MM.1S (cell line): Measurements from ENCODE around the gene DSC1.

ENCODE experiments used
- DNase-seq: peaks from one replicate; pipeline ENCODE4 v3.0.0-alpha.2; 2015
- H2AFZ ChIP-seq: fragments of 300-600 bp; sonication (generic); 2 replicates; pipeline ENCODE4 v1.6.0; 2016; ENCODE audit warnings: antibody characterized with exemption, low read length
- H3F3A ChIP-seq: fragments of 300-600 bp; sonication (generic); 2 replicates; pipeline ENCODE4 v1.6.1; 2016; ENCODE audit warnings: mild to moderate bottlenecking, antibody characterized with exemption, low read length, moderate library complexity, mixed read lengths; ENCODE audit not compliant: insufficient read depth
- H3K27ac ChIP-seq: fragments of 300-600 bp; sonication (generic); 2 replicates; pipeline ENCODE4 v1.5.1; 2016; ENCODE audit warnings: mild to moderate bottlenecking, low read length
- H3K27me3 ChIP-seq: fragments of 300-600 bp; sonication (generic); replicated peaks from 2 replicates; pipeline ENCODE4 v1.6.0; 2016; ENCODE audit warnings: low read length; ENCODE audit not compliant: insufficient read depth
- H3K36me3 ChIP-seq: fragments of 300-600 bp; sonication (generic); replicated peaks from 2 replicates; pipeline ENCODE4 v1.6.1; 2016; ENCODE audit warnings: mild to moderate bottlenecking, low read length, mixed read lengths; ENCODE audit not compliant: insufficient read depth
- H3K4me1 ChIP-seq: fragments of 300-600 bp; sonication (generic); 2 replicates; pipeline ENCODE4 v1.6.1; 2016; ENCODE audit warnings: low read length, mixed read lengths
- H3K4me2 ChIP-seq: fragments of 300-600 bp; sonication (generic); 2 replicates; pipeline ENCODE4 v1.6.0; 2016; ENCODE audit warnings: low read depth, low read length
- H3K4me3 ChIP-seq: fragments of 300-600 bp; sonication (generic); 2 replicates; pipeline ENCODE4 v1.5.1; 2016; ENCODE audit warnings: low read length, mixed read lengths
- H3K79me2 ChIP-seq: fragments of 300-600 bp; sonication (generic); 2 replicates; pipeline ENCODE4 v1.6.1; 2016; ENCODE audit warnings: mixed run types, low read length, mixed read lengths
- H3K9ac ChIP-seq: fragments of 300-600 bp; sonication (generic); 2 replicates; pipeline ENCODE4 v1.6.1; 2016; ENCODE audit warnings: low read length, mixed read lengths
- H3K9me2 ChIP-seq: fragments of 300-600 bp; sonication (generic); replicated peaks from 2 replicates; pipeline ENCODE4 v1.6.1; 2016; ENCODE audit warnings: mild to moderate bottlenecking, low read length, mixed read lengths; ENCODE audit not compliant: insufficient read depth
- H3K9me3 ChIP-seq: fragments of 300-600 bp; sonication (generic); replicated peaks from 2 replicates; pipeline ENCODE4 v1.6.1; 2016; ENCODE audit warnings: mild to moderate bottlenecking, low read length, mixed read lengths; ENCODE audit not compliant: insufficient read depth
- H4K20me1 ChIP-seq: fragments of 300-600 bp; sonication (generic); 2 replicates; pipeline ENCODE4 v1.6.1; 2016; ENCODE audit warnings: mild to moderate bottlenecking, low read length, moderate library complexity, mixed read lengths; ENCODE audit not compliant: insufficient read depth
- CTCF ChIP-seq: fragments of 300-600 bp; sonication (generic); IDR thresholded peaks from 2 replicates; pipeline ENCODE4 v1.5.1; 2016; ENCODE audit warnings: antibody characterized with exemption, low read length, mixed read lengths
- EZH2 ChIP-seq: fragments of 300-600 bp; sonication (generic); optimal IDR thresholded peaks from 2 replicates; pipeline ENCODE3; 2017; ENCODE audit warnings: low read depth, mild to moderate bottlenecking, antibody characterized with exemption, low read length, mixed read lengths
- EZH2phosphoT487 ChIP-seq: fragments of 300-600 bp; sonication (generic); IDR thresholded peaks from 2 replicates; pipeline ENCODE4 v1.6.1; 2018; ENCODE audit warnings: antibody characterized with exemption, low read length

The DSC1 gene

GRCh38 chr18:31088532-31088931 lies 74.1 kb downstream of the DSC1 start:
- Histone ChIP-seq H3K4me2 (no peak overlapping the region), H3K9me3 (no peaks in the 10 kb centered on the region), H3K4me1 (no peaks in the 10 kb centered on the region), H3F3A (no peaks in the 10 kb centered on the region), H3K9ac (no peak overlapping the region), H3K9me2 (no peaks in the 10 kb centered on the region), H4K20me1 (no peaks in the 10 kb centered on the region), H2AFZ (no peak overlapping the region), H3K27ac (no peak overlapping the region), H3K27me3 (no peaks in the 10 kb centered on the region), H3K36me3 (no peaks in the 10 kb centered on the region), H3K79me2 (no peaks in the 10 kb centered on the region), H3K4me3 (no peak overlapping the region)
- DNase-seq, result no peak
- no peak for TF ChIP-seq EZH2phosphoT487
- TF ChIP-seq CTCF, result no peak
- TF ChIP-seq EZH2, result no peak

DNA sequence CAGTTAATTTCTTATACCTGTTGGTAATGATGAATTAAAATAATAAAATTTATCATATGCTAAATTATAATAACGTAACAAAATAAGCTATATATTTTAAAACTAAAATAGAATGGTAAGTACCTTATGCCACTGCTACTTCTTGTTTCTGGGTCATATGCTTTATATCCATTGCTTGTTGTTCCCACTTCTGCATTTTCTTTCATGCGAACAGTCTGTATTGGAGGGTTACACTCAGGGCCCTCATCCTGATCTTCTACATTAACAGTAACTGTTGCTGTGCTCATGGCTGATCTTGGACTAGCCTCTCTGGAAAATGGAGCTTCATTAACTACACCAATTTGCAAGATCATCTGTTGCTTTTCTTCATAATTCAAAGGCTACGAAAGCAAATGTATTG lies 82.7 kb downstream of the DSC1 start:
- no peaks in the 10 kb centered on the region for H3K36me3 ChIP-seq
- H3K9me2 ChIP-seq, result no peaks in the 10 kb centered on the region
- no peak for DNase-seq
- H3K4me2 ChIP-seq, result no peak overlapping the region
- no peaks in the 10 kb centered on the region for H3K27me3 ChIP-seq
- H3F3A ChIP-seq, result no peaks in the 10 kb centered on the region
- H3K79me2 ChIP-seq, result no peaks in the 10 kb centered on the region
- TF ChIP-seq CTCF, result no peak
- TF ChIP-seq EZH2, result no peak
- TF ChIP-seq EZH2phosphoT487, result no peak
- no peaks in the 10 kb centered on the region for H3K4me1 ChIP-seq
- H2AFZ ChIP-seq, result no peak overlapping the region
- no peak overlapping the region for H3K4me3 ChIP-seq
- no peaks in the 10 kb centered on the region for H3K9me3 ChIP-seq
- H3K9ac ChIP-seq, result no peak overlapping the region
- no peak overlapping the region for H3K27ac ChIP-seq
- no peaks in the 10 kb centered on the region for H4K20me1 ChIP-seq
